ENCODE results near the gene DDAH1.
"Not testable (repeated sequence)": the region's sequence is repeated elsewhere in the genome, so short reads cannot be mapped to it uniquely, and the experiment has no call there.

Gene DDAH1

GRCh38 chr1:85356130-85356529 is 108.8 kb downstream of the DDAH1 start:
- DNase-seq = no peak

GRCh38 chr1:85352055-85352454 is 112.9 kb downstream of the DDAH1 start:
- no peak for DNase-seq

GRCh38 chr1:85351202-85351828 is 113.6 kb downstream of the DDAH1 start:
- DNase-seq = no peak

- DNase-seq = no peak
These were observed 115.7 kb downstream of the DDAH1 start for GRCh38 chr1:85349224-85349623.

- DNase-seq = no peak
These were observed 117.1 kb downstream of the DDAH1 start for GRCh38 chr1:85347908-85348307.

GRCh38 chr1:85347275-85347674 is 117.7 kb downstream of the DDAH1 start:
- not testable (repeated sequence) for DNase-seq

GRCh38 chr1:85344256-85344694 is 120.7 kb downstream of the DDAH1 start:
- peak; percentile 57 for DNase-seq

GRCh38 chr1:85343612-85344255 is 121.2 kb downstream of the DDAH1 start:
- no peak for DNase-seq

GRCh38 chr1:85343213-85343611 is 121.7 kb downstream of the DDAH1 start:
- DNase-seq = no peak

- no peak for DNase-seq
These were observed 122.8 kb downstream of the DDAH1 start for GRCh38 chr1:85342207-85342606.

GRCh38 chr1:85340427-85340826 is 124.5 kb downstream of the DDAH1 start:
- peak; percentile 74 for DNase-seq

- no peak for DNase-seq
These were observed 125.1 kb downstream of the DDAH1 start for GRCh38 chr1:85339656-85340399.

GRCh38 chr1:85339089-85339488 is 125.9 kb downstream of the DDAH1 start:
- DNase-seq = no peak

- no peak for DNase-seq
These were observed 130.0 kb downstream of the DDAH1 start for GRCh38 chr1:85334962-85335361.

GRCh38 chr1:85333186-85333585 is 131.8 kb downstream of the DDAH1 start:
- DNase-seq = no peak

GRCh38 chr1:85332575-85332974 is 132.4 kb downstream of the DDAH1 start:
- DNase-seq = no peak

GRCh38 chr1:85330711-85331290 is 134.2 kb downstream of the DDAH1 start:
- no peak for DNase-seq

GRCh38 chr1:85330214-85330631 is 134.7 kb downstream of the DDAH1 start:
- DNase-seq = no peak

GRCh38 chr1:85328713-85329397 is 136.1 kb downstream of the DDAH1 start:
- no peak for DNase-seq

GRCh38 chr1:85327759-85328158 is 137.2 kb downstream of the DDAH1 start:
- no peak for DNase-seq

GRCh38 chr1:85326851-85327250 is 138.1 kb downstream of the DDAH1 start:
- no peak for DNase-seq

- DNase-seq = peak; percentile 49
These were observed 138.6 kb downstream of the DDAH1 start for GRCh38 chr1:85326336-85326735.

- peak; percentile 24 for DNase-seq
These were observed 139.0 kb downstream of the DDAH1 start for GRCh38 chr1:85325920-85326319.

Data from NCI-H82 (cell line).